HG03103 (cell line): ENCODE data around the gene GARRE1.
A peak's percentile ranks its signal among the peaks of the same experiment; 100 is the strongest.
"Not testable (repeated sequence)": the region's sequence is repeated elsewhere in the genome, so short reads cannot be mapped to it uniquely, and the experiment has no call there.

Experiments
- ATAC-seq: cut with Tn5 transposase; IDR thresholded peaks from one replicate; pipeline ENCODE4 v1.9.1; 2021; ENCODE audit warnings: low read depth; ENCODE audit not compliant: unreplicated experiment

GARRE1 gene

GRCh38 chr19:34254046-34254697 is at the start of gene GARRE1:
TSS of gene GARRE1 (plus strand) at chr19:34254554. CDS start at chr19:34300474, 45,920 bp downstream.
- peak; percentile 77 for ATAC-seq

GRCh38 chr19:34205324-34205723 is 49.0 kb upstream of the GARRE1 start:
- ATAC-seq = not testable (repeated sequence)

- ATAC-seq = no peak
These were observed 46.0 kb upstream of the GARRE1 start for GRCh38 chr19:34208291-34208884.

GRCh38 chr19:34209726-34210125 is 44.6 kb upstream of the GARRE1 start:
- no peak for ATAC-seq

GRCh38 chr19:34213283-34213682 is 41.1 kb upstream of the GARRE1 start:
- no peak for ATAC-seq

GRCh38 chr19:34214040-34214439 is 40.3 kb upstream of the GARRE1 start:
- no peak for ATAC-seq

GRCh38 chr19:34215006-34215665 is 39.2 kb upstream of the GARRE1 start:
- ATAC-seq = no peak

- ATAC-seq = no peak
These were observed 38.7 kb upstream of the GARRE1 start for GRCh38 chr19:34215666-34216038.

- ATAC-seq = not testable (repeated sequence)
These were observed 37.6 kb upstream of the GARRE1 start for GRCh38 chr19:34216745-34217219.

- ATAC-seq = peak; percentile 67
These were observed 36.2 kb upstream of the GARRE1 start for GRCh38 chr19:34217952-34218817.

GRCh38 chr19:34218818-34219164 is 35.6 kb upstream of the GARRE1 start:
- no peak for ATAC-seq

- no peak for ATAC-seq
These were observed 33.8 kb upstream of the GARRE1 start for GRCh38 chr19:34220472-34221063.

- ATAC-seq = no peak
These were observed 32.0 kb upstream of the GARRE1 start for GRCh38 chr19:34222386-34222785.

GRCh38 chr19:34224996-34225658 is 29.2 kb upstream of the GARRE1 start:
- no peak for ATAC-seq

- ATAC-seq = no peak
These were observed 28.7 kb upstream of the GARRE1 start for GRCh38 chr19:34225659-34226015.

- ATAC-seq = no peak
These were observed 28.3 kb upstream of the GARRE1 start for GRCh38 chr19:34226036-34226435.

GRCh38 chr19:34228347-34228746 is 26.0 kb upstream of the GARRE1 start:
- no peak for ATAC-seq

GRCh38 chr19:34228762-34229161 is 25.6 kb upstream of the GARRE1 start:
- ATAC-seq = no peak

- no peak for ATAC-seq
These were observed 24.6 kb upstream of the GARRE1 start for GRCh38 chr19:34229721-34230120.

GRCh38 chr19:34230820-34231219 is 23.5 kb upstream of the GARRE1 start:
- ATAC-seq = no peak
